ENCODE results near the gene NTRK2.

NTRK2 gene

GRCh38 chr9:85013703-85014102 lies 344.2 kb downstream of the NTRK2 start:
- ChIA-PET POLR2A (no interaction called here), CTCF (interaction anchor here (1.1 to 1.4 kb wide), 3 partner anchors 9 to 124 kb away, joined by 3 to 4 read pairs (median 3); no protein-coding TSS in a partner anchor)
- no peak for DNase-seq (ENCODE audit: extremely low spot score)
- no peak for TF ChIP-seq CTCF (IDR thresholded peaks at IDR 0.05; ENCODE audit: control extremely low read depth, extremely low read depth, low read depth, missing control alignments)

GRCh38 chr9:85014292-85014691 lies 344.8 kb downstream of the NTRK2 start:
- POLR2A ChIA-PET = no interaction called here
- TF ChIP-seq CTCF (IDR thresholded peaks at IDR 0.05; ENCODE audit: control extremely low read depth, extremely low read depth, low read depth, missing control alignments) = no peak
- CTCF ChIA-PET = no interaction called here
- DNase-seq (ENCODE audit: extremely low spot score) = no peak

GRCh38 chr9:85016384-85017006 lies 347.0 kb downstream of the NTRK2 start:
- TF ChIP-seq CTCF (IDR thresholded peaks at IDR 0.05; ENCODE audit: control extremely low read depth, extremely low read depth, low read depth, missing control alignments) = no peak
- POLR2A ChIA-PET = no interaction called here
- no peak for DNase-seq (ENCODE audit: extremely low spot score)
- CTCF ChIA-PET = no interaction called here

GRCh38 chr9:85020791-85021190 lies 351.3 kb downstream of the NTRK2 start:
- CTCF ChIA-PET = interaction anchor here (1.4 kb wide), 1 partner anchor 11 kb away, joined by 4 read pairs; no protein-coding TSS in a partner anchor
- DNase-seq (ENCODE audit: extremely low spot score) = no peak
- POLR2A ChIA-PET = no interaction called here
- TF ChIP-seq CTCF (IDR thresholded peaks at IDR 0.05; ENCODE audit: control extremely low read depth, extremely low read depth, low read depth, missing control alignments) = no peak

GRCh38 chr9:85021686-85022085 lies 352.2 kb downstream of the NTRK2 start:
- ChIA-PET CTCF (no interaction called here), POLR2A (no interaction called here)
- DNase-seq (ENCODE audit: extremely low spot score) = no peak
- TF ChIP-seq CTCF (IDR thresholded peaks at IDR 0.05; ENCODE audit: control extremely low read depth, extremely low read depth, low read depth, missing control alignments) = no peak

GRCh38 chr9:85024374-85024773 lies 354.8 kb downstream of the NTRK2 start:
- DNase-seq (ENCODE audit: extremely low spot score) = no peak
- CTCF ChIA-PET = no interaction called here
- POLR2A ChIA-PET = interaction anchor here (0.5 kb wide), 1 partner anchor 21 kb away, joined by 3 read pairs; no protein-coding TSS in a partner anchor
- no peak for TF ChIP-seq CTCF (IDR thresholded peaks at IDR 0.05; ENCODE audit: control extremely low read depth, extremely low read depth, low read depth, missing control alignments)

All from GM10248 (cell line).